Activated CD4-positive, alpha-beta T cell treated with anti-CD3 and anti-CD28 coated beads, Interleukin-2, amount 50 U/mL, for 24 hours (primary cell): ENCODE measurements around the gene NOTCH1.

Experiments used
- DNase-seq, 2 donors: peaks; one replicate each; pipeline ENCODE4 v3.0.0-alpha.2; 2020; ENCODE audit warnings: low read depth in 1 of 2, low spot score in 1 of 2

NOTCH1 gene

GRCh38 chr9:136545692-136545964 is 220 bp downstream of the NOTCH1 start:
- DNase-seq = no peak

GRCh38 chr9:136544964-136545691 is 720 bp downstream of the NOTCH1 start:
- DNase-seq = peak; percentile 48 to 60

GRCh38 chr9:136544548-136544963 is 1.3 kb downstream of the NOTCH1 start:
- peak in 1 of 2 donors; percentile 33 for DNase-seq

- DNase-seq = no peak
Measured at GRCh38 chr9:136543830-136544547, 1.9 kb downstream of the NOTCH1 start.

GRCh38 chr9:136543280-136543679 is 2.6 kb downstream of the NOTCH1 start:
- DNase-seq = no peak

- no peak for DNase-seq
Measured at GRCh38 chr9:136542241-136543040, 3.4 kb downstream of the NOTCH1 start.

GRCh38 chr9:136541709-136542108 is 4.1 kb downstream of the NOTCH1 start:
- no peak for DNase-seq

GRCh38 chr9:136541179-136541578 is 4.7 kb downstream of the NOTCH1 start:
- DNase-seq = no peak

GRCh38 chr9:136539427-136540421 is 6.1 kb downstream of the NOTCH1 start:
- peak; percentile 72 to 91 for DNase-seq

- peak; percentile 31 to 67 for DNase-seq
Measured at GRCh38 chr9:136538599-136539426, 7.0 kb downstream of the NOTCH1 start.

GRCh38 chr9:136537896-136538598 is 7.8 kb downstream of the NOTCH1 start:
- no peak for DNase-seq

- no peak for DNase-seq
Measured at GRCh38 chr9:136537411-136537810, 8.4 kb downstream of the NOTCH1 start.

GRCh38 chr9:136536721-136537241 is 9.1 kb downstream of the NOTCH1 start:
- no peak for DNase-seq

- DNase-seq = no peak
Measured at GRCh38 chr9:136536051-136536720, 9.7 kb downstream of the NOTCH1 start.

- DNase-seq = no peak
Measured at GRCh38 chr9:136535070-136535469, 10.8 kb downstream of the NOTCH1 start.

- DNase-seq = no peak
Measured at GRCh38 chr9:136534366-136534765, 11.5 kb downstream of the NOTCH1 start.

- peak; percentile 50 to 70 for DNase-seq
Measured at GRCh38 chr9:136533775-136534157, 12.1 kb downstream of the NOTCH1 start.
